PC-3 (cell line): ENCODE data around the gene RPL29.

Experiments
- EZH2 ChIP-seq: fragments of 300-600 bp; sonication (generic); IDR thresholded peaks from one replicate; pipeline ENCODE4 v1.6.1; 2017; ENCODE audit warnings: antibody characterized with exemption, mild to moderate bottlenecking, low read length; ENCODE audit not compliant: unreplicated experiment
- EZH2phosphoT487 ChIP-seq: fragments of 300-600 bp; sonication (generic); IDR thresholded peaks from 2 replicates; pipeline ENCODE4 v1.6.1; 2018; ENCODE audit warnings: mild to moderate bottlenecking, antibody characterized with exemption, low read length, borderline replicate concordance
- TF ChIP-seq, protein P1 (sequence below): fragments of 300-600 bp; sonication (generic); conservative IDR thresholded peaks from 2 replicates; pipeline ENCODE4 v1.5.1; 2017; ENCODE audit warnings: antibody characterized with exemption, low read depth, mild to moderate bottlenecking, low read length

- TF ChIP-seq, protein P1, sequence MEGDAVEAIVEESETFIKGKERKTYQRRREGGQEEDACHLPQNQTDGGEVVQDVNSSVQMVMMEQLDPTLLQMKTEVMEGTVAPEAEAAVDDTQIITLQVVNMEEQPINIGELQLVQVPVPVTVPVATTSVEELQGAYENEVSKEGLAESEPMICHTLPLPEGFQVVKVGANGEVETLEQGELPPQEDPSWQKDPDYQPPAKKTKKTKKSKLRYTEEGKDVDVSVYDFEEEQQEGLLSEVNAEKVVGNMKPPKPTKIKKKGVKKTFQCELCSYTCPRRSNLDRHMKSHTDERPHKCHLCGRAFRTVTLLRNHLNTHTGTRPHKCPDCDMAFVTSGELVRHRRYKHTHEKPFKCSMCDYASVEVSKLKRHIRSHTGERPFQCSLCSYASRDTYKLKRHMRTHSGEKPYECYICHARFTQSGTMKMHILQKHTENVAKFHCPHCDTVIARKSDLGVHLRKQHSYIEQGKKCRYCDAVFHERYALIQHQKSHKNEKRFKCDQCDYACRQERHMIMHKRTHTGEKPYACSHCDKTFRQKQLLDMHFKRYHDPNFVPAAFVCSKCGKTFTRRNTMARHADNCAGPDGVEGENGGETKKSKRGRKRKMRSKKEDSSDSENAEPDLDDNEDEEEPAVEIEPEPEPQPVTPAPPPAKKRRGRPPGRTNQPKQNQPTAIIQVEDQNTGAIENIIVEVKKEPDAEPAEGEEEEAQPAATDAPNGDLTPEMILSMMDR, result no peak
- no peak for TF ChIP-seq EZH2
- no peak for TF ChIP-seq EZH2phosphoT487
These were observed 25.9 kb downstream of the RPL29 start for GRCh38 chr3:51969841-51970240.
